Measurements from ENCODE around the gene GINS2. TPM values are rescaled to one million over a fixed set of nuclear protein-coding genes. Genes with fewer than 3 reads are reported as not detected.

Gene GINS2
- total RNA-seq, 1 experiment from 2014 or later = 53.3 TPM

DNA sequence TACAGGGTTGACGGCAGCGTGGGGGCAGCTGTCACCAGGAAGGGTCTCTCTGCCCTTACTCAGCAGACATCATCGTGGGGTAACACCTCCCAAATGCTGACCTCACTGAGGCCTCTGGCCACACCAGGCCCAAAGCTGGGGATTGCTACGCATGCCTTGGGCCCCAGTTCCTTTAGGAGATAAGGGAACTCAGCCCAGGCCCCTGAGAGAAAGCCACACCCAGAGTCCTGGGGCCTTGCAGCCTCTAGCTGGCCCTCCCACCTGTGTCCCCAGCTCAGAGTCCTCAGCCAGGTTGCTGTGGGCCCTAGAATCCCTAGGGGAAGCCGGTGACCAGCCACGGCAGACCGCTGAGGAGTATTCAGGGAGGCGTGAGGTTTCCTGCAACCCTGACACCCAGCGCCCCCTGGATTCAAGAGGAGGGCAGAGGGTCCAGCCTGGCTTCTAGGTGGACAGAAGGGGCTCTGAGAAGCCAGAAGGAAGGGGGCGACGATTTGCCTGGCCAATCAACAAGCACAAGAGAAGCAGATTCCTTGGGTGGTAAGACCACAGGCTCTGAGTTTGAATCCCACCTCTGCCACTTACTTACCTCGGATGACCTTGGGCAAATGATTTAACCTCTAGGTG lies 10.3 kb upstream of the GINS2 start:
- no peak for TF ChIP-seq POLR2AphosphoS5 (IDR thresholded peaks at IDR 0.05; ENCODE audit: low read depth, low read length)
- TF ChIP-seq MAX (IDR thresholded peaks at IDR 0.05) = no peak
- TF ChIP-seq, protein P1, sequence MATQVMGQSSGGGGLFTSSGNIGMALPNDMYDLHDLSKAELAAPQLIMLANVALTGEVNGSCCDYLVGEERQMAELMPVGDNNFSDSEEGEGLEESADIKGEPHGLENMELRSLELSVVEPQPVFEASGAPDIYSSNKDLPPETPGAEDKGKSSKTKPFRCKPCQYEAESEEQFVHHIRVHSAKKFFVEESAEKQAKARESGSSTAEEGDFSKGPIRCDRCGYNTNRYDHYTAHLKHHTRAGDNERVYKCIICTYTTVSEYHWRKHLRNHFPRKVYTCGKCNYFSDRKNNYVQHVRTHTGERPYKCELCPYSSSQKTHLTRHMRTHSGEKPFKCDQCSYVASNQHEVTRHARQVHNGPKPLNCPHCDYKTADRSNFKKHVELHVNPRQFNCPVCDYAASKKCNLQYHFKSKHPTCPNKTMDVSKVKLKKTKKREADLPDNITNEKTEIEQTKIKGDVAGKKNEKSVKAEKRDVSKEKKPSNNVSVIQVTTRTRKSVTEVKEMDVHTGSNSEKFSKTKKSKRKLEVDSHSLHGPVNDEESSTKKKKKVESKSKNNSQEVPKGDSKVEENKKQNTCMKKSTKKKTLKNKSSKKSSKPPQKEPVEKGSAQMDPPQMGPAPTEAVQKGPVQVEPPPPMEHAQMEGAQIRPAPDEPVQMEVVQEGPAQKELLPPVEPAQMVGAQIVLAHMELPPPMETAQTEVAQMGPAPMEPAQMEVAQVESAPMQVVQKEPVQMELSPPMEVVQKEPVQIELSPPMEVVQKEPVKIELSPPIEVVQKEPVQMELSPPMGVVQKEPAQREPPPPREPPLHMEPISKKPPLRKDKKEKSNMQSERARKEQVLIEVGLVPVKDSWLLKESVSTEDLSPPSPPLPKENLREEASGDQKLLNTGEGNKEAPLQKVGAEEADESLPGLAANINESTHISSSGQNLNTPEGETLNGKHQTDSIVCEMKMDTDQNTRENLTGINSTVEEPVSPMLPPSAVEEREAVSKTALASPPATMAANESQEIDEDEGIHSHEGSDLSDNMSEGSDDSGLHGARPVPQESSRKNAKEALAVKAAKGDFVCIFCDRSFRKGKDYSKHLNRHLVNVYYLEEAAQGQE (IDR thresholded peaks at IDR 0.05; ENCODE audit: low read depth) = no peak
- TF ChIP-seq ZBTB33 (IDR thresholded peaks at IDR 0.05; ENCODE audit: extremely low read depth, insufficient replicate concordance, low read length) = no peak
- TF ChIP-seq RAD21 (IDR thresholded peaks at IDR 0.05; ENCODE audit: low read depth) = no peak
- TF ChIP-seq, protein P2, sequence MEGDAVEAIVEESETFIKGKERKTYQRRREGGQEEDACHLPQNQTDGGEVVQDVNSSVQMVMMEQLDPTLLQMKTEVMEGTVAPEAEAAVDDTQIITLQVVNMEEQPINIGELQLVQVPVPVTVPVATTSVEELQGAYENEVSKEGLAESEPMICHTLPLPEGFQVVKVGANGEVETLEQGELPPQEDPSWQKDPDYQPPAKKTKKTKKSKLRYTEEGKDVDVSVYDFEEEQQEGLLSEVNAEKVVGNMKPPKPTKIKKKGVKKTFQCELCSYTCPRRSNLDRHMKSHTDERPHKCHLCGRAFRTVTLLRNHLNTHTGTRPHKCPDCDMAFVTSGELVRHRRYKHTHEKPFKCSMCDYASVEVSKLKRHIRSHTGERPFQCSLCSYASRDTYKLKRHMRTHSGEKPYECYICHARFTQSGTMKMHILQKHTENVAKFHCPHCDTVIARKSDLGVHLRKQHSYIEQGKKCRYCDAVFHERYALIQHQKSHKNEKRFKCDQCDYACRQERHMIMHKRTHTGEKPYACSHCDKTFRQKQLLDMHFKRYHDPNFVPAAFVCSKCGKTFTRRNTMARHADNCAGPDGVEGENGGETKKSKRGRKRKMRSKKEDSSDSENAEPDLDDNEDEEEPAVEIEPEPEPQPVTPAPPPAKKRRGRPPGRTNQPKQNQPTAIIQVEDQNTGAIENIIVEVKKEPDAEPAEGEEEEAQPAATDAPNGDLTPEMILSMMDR (IDR thresholded peaks at IDR 0.05 in 2 of 3, conservative IDR thresholded peaks at IDR 0.05 in 1 of 3; ENCODE audit: borderline replicate concordance in 1 of 3, insufficient read depth in 1 of 3, low read depth in 2 of 3, low read length in 2 of 3) = 0 out of 6 replicates have a peak, but pooled peaks of 1 of the 3 experiments have one; percentile 8
- no peak for TF ChIP-seq SRF (IDR thresholded peaks at IDR 0.05; ENCODE audit: low read depth)
- TF ChIP-seq, protein P3, sequence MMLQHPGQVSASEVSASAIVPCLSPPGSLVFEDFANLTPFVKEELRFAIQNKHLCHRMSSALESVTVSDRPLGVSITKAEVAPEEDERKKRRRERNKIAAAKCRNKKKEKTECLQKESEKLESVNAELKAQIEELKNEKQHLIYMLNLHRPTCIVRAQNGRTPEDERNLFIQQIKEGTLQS (IDR thresholded peaks at IDR 0.05) = no peak
- no peaks in the 10 kb centered on the region for H3K9me3 ChIP-seq (ENCODE audit: control insufficient read depth in 1 of 2, insufficient read depth in 1 of 2, low read depth in 1 of 2, low read length in 2 of 2)
- ChIA-PET POLR2A (no interaction called here), RAD21 (ENCODE audit: low non-redundant PET in 1 of 2, low total read pairs in 2 of 2, uncharacterized antibody in 2 of 2, unreplicated experiment in 2 of 2) (no interaction called here), CTCF (no interaction called here)
- no peak overlapping the region for H3K4me3 ChIP-seq (replicated peaks in 1 of 2; ENCODE audit: low read depth in 1 of 2, low read length in 2 of 2)
- BruUV-seq (replicated peaks) = no TSS peak
- H3K36me3 ChIP-seq (ENCODE audit: control insufficient read depth in 1 of 2, insufficient read depth in 2 of 2, low read length in 2 of 2) = no peaks in the 10 kb centered on the region
- ATAC-seq (peak; percentile 39), DNase-seq (ENCODE audit: low read depth, low spot score) (no peak)
- H3K4me2 ChIP-seq (ENCODE audit: low read length) = no peak overlapping the region
- H4K20me1 ChIP-seq (ENCODE audit: insufficient read depth) = no peaks in the 10 kb centered on the region
- no peaks in the 10 kb centered on the region for H3K79me2 ChIP-seq (ENCODE audit: insufficient read depth, low read length)
- peaks cover 0 to 12% of the 10 kb centered on the region in 2 experiments; a peak in 1 of 4 replicates for H3K4me1 ChIP-seq (ENCODE audit: control insufficient read depth in 1 of 2, insufficient read depth in 2 of 2, low read length in 2 of 2)
- H3K9me2 ChIP-seq (ENCODE audit: insufficient read depth) = no peaks in the 10 kb centered on the region
- no peak overlapping the region for H3K27ac ChIP-seq (ENCODE audit: low read depth, low read length)
- peaks cover 12% of the 10 kb centered on the region; the same call in 1 of the 2 replicates for H3K27me3 ChIP-seq (ENCODE audit: insufficient read depth, low read length)
- intact Hi-C loops (cut with micrococcal nuclease) = no loop called here
- H2AFZ ChIP-seq (ENCODE audit: low read depth, low read length, poor library complexity, severe bottlenecking) = no peak overlapping the region
- no peak overlapping the region for H3K9ac ChIP-seq (ENCODE audit: low read length)
